Activated CD4-positive, alpha-beta T cell treated with anti-CD3 and anti-CD28 coated beads for 48 hours (primary cell): ENCODE data around the gene BTBD2.
"Not testable (repeated sequence)": the region's sequence is repeated elsewhere in the genome, so short reads cannot be mapped to it uniquely, and the experiment has no call there.

Experiments
- DNase-seq: peaks from one replicate; pipeline ENCODE4 v3.0.0-alpha.2; 2020

BTBD2 gene

DNA sequence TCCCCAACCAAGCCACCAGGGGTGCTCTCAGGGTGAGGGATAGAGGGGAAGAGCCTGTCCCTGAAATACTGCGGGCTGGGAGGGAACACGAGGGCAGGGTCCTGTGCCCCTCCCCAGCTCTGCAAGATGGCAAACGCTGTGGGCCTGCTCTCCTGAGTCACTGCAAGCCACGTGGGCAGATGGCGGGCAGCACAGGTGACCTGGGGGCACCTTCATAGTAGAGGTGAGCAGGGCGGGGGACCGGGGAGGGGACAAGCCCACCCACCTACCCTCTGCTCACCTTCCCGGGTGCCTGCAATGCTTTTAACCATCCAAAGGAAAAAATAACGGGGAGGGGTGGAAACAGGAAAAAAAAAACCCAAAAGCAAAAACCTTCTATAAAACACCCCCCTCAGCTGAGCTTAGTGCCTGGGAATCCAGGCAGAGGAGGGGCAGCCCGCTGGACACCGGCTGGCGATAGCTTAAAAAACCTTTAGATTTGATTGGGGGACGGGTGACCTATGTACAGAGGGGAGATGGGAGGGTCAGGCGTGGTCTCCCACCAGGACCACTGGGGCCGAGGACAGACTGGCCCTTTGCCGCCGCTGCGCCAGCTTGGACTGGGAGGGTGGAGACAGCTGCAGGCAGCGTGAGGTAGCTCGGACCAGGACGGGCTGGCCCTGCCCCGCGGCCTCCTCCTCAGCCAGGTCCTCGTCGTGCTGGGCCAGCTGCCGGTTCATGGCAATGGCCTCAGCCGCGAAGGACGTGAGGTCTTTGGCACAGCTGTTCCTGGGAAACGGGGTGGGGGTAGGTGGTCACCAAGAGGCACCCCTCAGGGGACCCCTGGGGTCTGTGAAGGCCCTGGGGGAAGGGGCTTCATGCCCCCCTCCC is 23.8 kb upstream of the BTBD2 start:
- DNase-seq = no peak

- peak; percentile 10 for DNase-seq
Observed at GRCh38 chr19:2038284-2039088, 23.0 kb upstream of the BTBD2 start.

- no peak for DNase-seq
Observed at GRCh38 chr19:2037651-2038255, 22.2 kb upstream of the BTBD2 start.

DNA sequence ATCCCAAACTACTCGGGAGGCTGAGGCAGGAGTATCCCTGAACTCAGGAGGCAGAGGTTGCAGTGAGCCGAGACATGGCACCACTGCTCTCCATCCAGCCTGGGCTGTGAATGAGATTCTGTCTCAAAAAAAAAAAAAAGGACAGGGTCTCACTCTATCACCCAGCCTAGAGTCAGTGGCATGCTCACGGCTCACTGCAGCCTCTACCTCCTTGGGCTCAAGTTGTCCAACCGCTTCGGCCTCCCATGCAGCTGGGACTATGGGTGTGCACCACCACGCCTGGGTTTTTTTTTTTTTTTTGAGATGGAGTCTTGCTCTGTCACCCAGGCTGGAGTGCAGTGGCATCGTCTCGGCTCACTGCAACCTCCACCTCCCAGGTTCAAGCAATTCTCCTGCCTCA is 20.9 kb upstream of the BTBD2 start:
- no peak for DNase-seq

GRCh38 chr19:2035590-2035991 is 20.1 kb upstream of the BTBD2 start:
- peak; percentile 9 for DNase-seq

- peak; percentile 87 for DNase-seq
Observed at GRCh38 chr19:2034729-2035589, 19.4 kb upstream of the BTBD2 start.

DNA sequence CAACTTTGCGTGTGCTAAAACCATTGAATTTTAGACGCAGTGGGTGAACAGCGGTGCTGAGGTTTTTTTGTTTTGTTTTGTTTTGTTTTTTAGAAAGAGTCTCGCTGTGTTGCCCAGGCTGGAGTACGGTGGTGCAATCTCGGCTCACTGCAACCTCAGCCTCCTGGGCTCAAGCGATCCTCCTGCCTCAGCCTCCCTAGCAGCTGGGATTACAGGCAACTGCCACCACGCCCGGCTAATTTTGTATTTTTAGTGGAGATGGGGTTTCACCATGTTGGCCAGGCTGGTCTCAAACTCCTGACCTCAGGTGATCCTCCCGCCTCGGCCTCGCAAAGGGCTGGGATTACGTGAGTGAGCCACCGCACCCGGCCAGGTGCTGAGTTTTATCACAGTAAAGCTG is 18.7 kb upstream of the BTBD2 start:
- not testable (repeated sequence) for DNase-seq

DNA sequence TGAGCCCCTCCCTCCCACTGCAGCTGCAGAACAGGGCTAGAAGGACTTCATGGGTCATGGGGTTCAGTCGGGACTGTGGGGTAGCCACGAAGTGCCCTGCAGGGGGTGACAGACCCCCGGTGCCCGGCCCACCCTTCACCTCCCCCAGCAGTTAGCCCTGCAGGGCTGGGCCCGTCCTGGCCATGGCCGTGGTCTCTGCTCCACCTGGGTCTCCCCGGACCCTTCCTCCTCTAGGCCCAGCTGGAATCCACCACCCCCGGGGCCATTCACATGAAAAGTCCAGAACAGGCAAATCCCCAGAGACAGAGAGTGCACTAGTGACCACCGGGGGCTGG is 18.3 kb upstream of the BTBD2 start:
- no peak for DNase-seq

GRCh38 chr19:2033115-2033824 is 17.8 kb upstream of the BTBD2 start:
- DNase-seq = no peak

GRCh38 chr19:2032296-2032941 is 16.9 kb upstream of the BTBD2 start:
- peak; percentile 51 for DNase-seq

- no peak for DNase-seq
Observed at GRCh38 chr19:2027361-2027760, 11.8 kb upstream of the BTBD2 start.

DNA sequence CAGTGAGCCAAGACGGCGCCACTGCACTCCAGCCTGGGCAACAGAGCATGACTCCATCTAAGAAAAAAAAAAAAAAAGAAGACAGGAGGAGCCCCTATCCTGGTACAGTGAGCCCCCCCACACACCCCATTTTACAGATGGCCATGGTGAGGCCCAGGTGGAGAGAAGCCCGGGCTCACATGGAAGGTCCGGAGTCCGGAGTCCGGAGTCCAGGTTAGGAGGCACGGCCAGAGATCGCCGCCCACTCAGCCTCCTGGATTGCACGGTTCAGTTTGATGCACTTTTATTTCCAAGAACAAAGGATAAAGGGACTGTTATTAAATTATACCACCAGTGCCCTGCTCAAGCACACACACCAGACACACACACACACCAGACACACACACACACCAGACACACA is 11.3 kb upstream of the BTBD2 start:
- no peak for DNase-seq

DNA sequence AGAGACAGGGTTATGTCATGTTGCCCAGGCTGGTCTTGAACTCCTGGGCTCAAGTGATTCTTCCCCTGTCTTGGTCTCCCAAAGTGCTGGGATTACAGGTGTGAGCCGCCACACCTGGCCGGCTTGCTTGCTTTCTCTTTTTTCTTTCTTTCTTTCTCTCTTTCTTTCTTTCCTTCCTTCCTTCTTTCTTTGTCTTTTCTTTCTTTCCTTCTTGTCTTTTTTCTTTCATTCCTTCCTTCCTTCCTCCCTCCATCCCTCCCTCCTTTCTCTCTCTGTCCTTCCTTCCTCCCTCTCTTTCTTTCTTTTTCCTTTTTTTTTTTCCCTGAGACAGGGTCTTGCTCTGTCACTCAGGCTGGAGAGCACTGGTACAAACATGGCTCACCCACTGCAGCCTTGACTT is 6.8 kb upstream of the BTBD2 start:
- no peak for DNase-seq

- no peak for DNase-seq
Observed at GRCh38 chr19:2021453-2022140, 6.1 kb upstream of the BTBD2 start.

DNA sequence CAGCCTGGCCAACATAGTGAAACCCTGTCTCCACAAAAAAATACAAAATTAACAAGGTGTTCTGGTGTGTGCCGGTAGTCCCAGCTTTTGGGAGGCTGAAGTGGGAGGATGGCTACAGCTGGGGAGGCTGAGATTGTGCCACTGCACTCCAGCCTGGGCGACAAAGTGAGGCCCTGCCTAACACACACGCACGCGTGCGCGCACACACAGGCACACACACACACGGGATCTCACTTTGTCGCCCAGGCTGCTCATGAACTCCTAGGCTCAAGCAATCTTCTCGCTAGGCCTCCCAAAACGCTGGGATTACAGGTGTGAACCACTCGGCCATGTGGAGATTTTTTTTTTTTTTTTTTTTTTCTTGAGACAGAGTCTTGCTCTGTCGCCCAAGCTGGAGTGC is 3.2 kb upstream of the BTBD2 start:
- DNase-seq = no peak

DNA sequence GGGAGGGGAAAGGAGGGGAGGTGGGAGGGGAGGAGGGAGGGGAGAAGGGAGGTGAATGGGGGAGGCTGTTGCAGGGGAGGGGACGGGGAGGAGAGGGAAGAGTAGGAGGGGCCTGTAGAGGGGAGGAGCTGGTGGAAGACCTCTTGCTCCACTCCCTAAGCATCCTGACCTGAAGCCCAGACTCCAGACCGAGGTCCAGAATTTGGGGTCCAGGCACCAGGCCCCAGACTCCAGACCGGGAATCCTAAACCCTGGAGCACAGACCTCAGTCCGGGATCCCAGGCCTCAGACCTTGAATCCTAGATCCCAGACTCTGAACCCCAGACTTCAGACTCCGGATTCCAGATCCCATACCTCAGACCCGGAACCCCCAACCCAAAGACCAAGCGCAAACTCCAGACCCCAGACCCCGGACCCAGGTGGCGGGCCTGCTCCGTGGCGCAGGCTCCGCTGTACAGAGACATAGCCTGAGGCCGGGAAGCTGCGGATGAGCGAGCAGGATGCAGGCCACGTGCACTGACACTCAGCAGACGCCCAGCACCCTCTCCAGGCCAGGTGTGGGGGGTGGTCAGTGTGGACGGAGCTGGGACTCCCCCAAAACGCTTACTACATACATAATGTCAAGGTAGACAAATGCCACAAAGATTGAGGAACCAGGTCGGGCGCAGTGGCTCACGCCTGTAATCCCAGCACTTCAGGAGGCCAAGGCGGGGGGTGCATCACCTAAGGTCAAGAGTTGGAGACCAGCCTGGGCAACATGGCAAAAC is 710 bp upstream of the BTBD2 start:
- DNase-seq = peak; percentile 63

GRCh38 chr19:2014731-2015607 is 545 bp downstream of the BTBD2 start:
- peak; percentile 33 for DNase-seq

DNA sequence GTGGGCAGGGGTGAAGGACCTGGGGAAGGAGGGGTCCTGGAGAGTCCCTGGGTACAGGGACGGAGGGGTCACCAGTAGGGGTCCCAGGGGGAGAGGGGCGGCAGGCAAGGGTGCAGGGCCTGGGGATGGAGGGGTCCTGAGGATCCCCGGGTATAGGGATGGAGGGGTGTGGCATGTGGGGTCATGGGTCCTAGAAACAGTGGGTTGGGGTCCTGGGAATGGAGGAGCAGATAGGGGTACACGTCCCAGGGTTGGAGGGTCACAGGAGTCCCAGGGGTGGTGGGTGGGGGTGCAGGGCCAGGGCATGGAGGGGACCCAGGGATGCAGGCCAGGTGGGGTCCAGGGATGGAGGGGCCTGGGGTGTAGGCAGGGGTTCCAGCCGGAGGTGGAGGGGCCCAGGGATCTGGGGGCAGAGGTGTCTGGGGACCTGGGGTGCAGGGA is 1.4 kb downstream of the BTBD2 start:
- no peak for DNase-seq

- no peak for DNase-seq
Observed at GRCh38 chr19:2013683-2013961, 1.9 kb downstream of the BTBD2 start.
